Measurements from ENCODE around the gene LTBP4.

LTBP4 gene

DNA sequence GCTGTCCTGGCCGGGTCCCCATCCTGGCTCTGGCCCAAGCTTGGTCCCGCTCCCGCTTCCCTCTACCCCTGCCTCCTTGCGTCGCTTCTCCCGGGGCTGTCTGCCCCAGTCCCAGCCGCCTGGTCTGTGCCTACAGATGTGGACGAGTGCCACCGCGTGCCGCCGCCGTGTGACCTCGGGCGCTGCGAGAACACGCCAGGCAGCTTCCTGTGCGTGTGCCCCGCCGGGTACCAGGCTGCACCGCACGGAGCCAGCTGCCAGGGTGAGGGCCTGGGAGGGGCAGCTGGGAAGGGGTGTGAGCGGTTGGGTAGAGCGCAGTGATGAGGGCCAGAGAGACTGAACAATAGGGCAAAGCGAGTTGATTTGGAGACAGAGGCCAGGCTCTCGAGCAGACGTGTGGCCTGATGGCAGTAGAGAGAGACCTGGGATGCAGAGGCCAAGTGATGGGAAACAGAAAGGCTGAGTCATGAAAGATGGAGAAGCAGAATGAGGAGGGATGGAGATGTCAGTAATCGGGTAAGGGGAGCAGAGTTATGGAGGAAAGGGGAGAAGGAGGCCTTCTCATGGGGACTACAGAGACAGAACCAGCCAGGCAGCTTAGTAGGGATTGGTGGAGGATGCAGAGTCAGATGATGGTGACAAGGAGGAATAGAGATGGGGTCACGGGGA is 9.4 kb downstream of the LTBP4 start:
- Histone ChIP-seq H3K9ac (peak overlapping the region; percentile 50 to 83 (median 72); a peak in 20 of 22 replicates), H3K4me3 (peak overlapping the region; percentile 59 to 76 (median 62)), H3K27me3 (no peaks in the 10 kb centered on the region), H3K4me1 (peaks cover 33 to 82% (median 65%) of the 10 kb centered on the region in 10 experiments), H3K36me3 (peaks cover 0 to 1% (median 0%) of the 10 kb centered on the region in 11 experiments; a peak in 2 of 22 replicates), H3K9me3 (replicated peaks in 1 of 11) (peaks cover 0 to 5% (median 0%) of the 10 kb centered on the region in 11 experiments; a peak in 1 of 22 replicates), H3K4me2 (peak overlapping the region; percentile 89 to 100 (median 99)), H4K20me1 (no peaks in the 10 kb centered on the region; a peak in 1 of 22 replicates), H3K27ac (peak overlapping the region in 10 of 11 experiments; percentile 50 to 83 (median 79); a peak in 20 of 22 replicates)
- no peak for TF ChIP-seq Cebpa-rat (IDR thresholded peaks at IDR 0.05)

DNA sequence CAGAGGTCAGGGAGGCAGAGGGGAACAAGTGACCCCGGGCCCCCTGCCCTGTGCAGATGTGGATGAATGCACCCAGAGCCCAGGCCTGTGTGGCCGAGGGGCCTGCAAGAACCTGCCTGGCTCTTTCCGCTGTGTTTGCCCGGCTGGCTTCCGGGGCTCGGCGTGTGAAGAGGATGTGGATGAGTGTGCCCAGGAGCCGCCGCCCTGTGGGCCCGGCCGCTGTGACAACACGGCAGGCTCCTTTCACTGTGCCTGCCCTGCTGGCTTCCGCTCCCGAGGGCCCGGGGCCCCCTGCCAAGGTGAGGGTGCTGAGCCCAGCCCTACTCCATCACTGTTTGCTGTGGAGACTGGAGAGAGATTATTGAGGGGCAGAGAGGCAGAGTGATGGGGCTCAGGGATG is 9.9 kb downstream of the LTBP4 start:
- no peaks in the 10 kb centered on the region for H3K27me3 ChIP-seq
- H3K4me1 ChIP-seq: peaks cover 34 to 82% (median 61%) of the 10 kb centered on the region in 10 experiments

DNA sequence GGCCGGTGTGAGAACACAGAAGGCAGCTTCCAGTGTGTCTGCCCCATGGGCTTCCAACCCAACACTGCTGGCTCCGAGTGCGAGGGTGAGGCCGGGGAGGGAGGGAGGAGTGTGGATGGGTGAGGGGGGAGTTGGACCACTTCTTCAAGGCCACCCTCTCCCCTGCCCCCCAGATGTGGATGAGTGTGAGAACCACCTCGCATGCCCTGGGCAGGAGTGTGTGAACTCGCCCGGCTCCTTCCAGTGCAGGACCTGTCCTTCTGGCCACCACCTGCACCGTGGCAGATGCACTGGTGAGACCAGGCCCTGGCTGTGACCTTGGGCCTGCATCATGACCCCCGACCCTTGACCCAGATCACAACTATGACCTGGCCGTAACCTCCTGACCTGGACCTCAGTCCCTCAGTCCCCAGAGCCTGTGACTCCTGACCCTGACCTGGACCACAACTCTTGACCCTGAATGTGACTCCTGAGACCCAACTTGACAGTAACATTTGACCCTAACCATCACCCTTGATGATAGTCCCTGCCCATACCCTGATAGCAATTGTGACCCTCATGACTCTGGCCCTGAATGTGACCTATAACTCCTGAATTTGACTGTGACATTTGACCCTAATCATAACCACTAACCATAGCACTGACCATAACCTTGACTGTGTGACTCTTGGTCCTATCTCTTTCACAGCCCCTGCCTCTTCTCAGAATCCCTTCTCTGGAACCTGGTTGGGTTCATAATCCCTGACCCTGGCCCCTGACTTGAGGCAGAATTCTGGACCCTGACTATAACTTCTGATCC is 10.9 kb downstream of the LTBP4 start:
- no peaks in the 10 kb centered on the region for H3K27me3 ChIP-seq
- peak overlapping the region; percentile 89 to 100 (median 99); a peak in 18 of 22 replicates for H3K4me2 ChIP-seq

More for the DNA sequence above, 9.9 kb downstream of the LTBP4 start:
- Histone ChIP-seq H3K4me2 (peak overlapping the region; percentile 89 to 100 (median 99)), H3K9ac (peak overlapping the region in 8 of 11 experiments; percentile 52 to 83 (median 75); a peak in 14 of 22 replicates), H3K27ac (peak overlapping the region in 9 of 11 experiments; percentile 63 to 83 (median 79); a peak in 14 of 22 replicates), H3K4me3 (peak overlapping the region in 3 of 10 experiments; percentile 13 to 62 (median 59); a peak in 1 of 20 replicates), H4K20me1 (peaks cover 0 to 5% (median 0%) of the 10 kb centered on the region in 11 experiments; a peak in 1 of 22 replicates), H3K9me3 (replicated peaks in 1 of 11) (peaks cover 0 to 5% (median 0%) of the 10 kb centered on the region in 11 experiments; a peak in 1 of 22 replicates), H3K36me3 (peaks cover 0 to 7% (median 0%) of the 10 kb centered on the region in 11 experiments; a peak in 3 of 22 replicates)
- no peak for TF ChIP-seq Cebpa-rat (IDR thresholded peaks at IDR 0.05)

DNA sequence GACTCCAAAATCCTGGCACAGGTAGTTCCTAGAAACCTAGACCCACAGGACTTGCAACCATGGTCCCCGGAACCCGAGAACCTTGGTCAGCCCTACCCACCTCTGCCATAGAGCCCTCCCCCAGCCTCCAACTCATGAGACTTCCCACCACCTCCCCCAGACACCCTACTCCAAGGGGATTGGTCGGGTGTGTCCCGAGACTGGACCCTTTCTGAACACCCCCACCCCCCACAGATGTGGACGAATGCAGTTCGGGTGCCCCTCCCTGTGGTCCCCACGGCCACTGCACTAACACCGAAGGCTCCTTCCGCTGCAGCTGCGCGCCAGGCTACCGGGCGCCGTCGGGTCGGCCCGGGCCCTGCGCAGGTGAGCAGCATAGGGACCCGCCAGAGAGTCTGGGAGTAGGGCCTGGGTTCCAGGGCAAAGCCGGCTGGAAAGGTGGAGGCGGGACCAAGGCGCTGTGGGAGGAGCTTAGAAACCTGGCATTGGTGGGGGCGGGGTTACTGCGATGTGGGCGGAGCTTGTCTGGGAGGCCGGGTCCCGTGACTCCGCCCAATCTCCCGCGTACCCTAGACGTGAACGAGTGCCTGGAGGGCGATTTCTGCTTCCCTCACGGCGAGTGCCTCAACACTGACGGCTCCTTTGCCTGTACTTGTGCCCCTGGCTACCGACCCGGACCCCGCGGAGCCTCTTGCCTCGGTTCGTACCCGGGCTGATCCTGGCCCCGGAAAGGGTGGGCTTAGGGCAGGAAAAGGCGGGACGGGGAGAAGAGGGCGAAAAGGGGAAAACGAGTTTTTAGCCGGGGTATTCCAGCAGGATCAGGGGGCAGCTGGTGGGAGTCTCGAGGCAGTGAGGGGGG is 11.9 kb downstream of the LTBP4 start:
- Histone ChIP-seq H3K27me3 (no peaks in the 10 kb centered on the region), H4K20me1 (peaks cover 0 to 6% (median 0%) of the 10 kb centered on the region in 11 experiments; a peak in 2 of 22 replicates), H3K9ac (peak overlapping the region; percentile 74 to 85 (median 81)), H3K4me1 (peaks cover 28 to 73% (median 50%) of the 10 kb centered on the region in 10 experiments), H3K36me3 (peaks cover 0 to 21% (median 11%) of the 10 kb centered on the region in 11 experiments; a peak in 10 of 22 replicates), H3K4me3 (peak overlapping the region; percentile 69 to 91 (median 76)), H3K4me2 (peak overlapping the region; percentile 91 to 100 (median 96)), H3K27ac (peak overlapping the region; percentile 62 to 84 (median 80); a peak in 20 of 22 replicates), H3K9me3 (replicated peaks in 1 of 11) (peaks cover 0 to 5% (median 0%) of the 10 kb centered on the region in 11 experiments; a peak in 1 of 22 replicates)
- TF ChIP-seq Cebpa-rat (IDR thresholded peaks at IDR 0.05): no peak

More for the DNA sequence above, 10.9 kb downstream of the LTBP4 start:
- Histone ChIP-seq H4K20me1 (peaks cover 0 to 6% (median 0%) of the 10 kb centered on the region in 11 experiments; a peak in 1 of 22 replicates), H3K9me3 (replicated peaks in 1 of 11) (peaks cover 0 to 5% (median 0%) of the 10 kb centered on the region in 11 experiments; a peak in 1 of 22 replicates), H3K4me1 (peaks cover 28 to 74% (median 53%) of the 10 kb centered on the region in 10 experiments), H3K9ac (no peak overlapping the region), H3K36me3 (peaks cover 0 to 14% (median 6%) of the 10 kb centered on the region in 11 experiments; a peak in 8 of 22 replicates), H3K27ac (peak overlapping the region in 2 of 11 experiments; percentile 80 to 83; a peak in 2 of 22 replicates), H3K4me3 (no peak overlapping the region)
- TF ChIP-seq Cebpa-rat (IDR thresholded peaks at IDR 0.05): no peak

DNA sequence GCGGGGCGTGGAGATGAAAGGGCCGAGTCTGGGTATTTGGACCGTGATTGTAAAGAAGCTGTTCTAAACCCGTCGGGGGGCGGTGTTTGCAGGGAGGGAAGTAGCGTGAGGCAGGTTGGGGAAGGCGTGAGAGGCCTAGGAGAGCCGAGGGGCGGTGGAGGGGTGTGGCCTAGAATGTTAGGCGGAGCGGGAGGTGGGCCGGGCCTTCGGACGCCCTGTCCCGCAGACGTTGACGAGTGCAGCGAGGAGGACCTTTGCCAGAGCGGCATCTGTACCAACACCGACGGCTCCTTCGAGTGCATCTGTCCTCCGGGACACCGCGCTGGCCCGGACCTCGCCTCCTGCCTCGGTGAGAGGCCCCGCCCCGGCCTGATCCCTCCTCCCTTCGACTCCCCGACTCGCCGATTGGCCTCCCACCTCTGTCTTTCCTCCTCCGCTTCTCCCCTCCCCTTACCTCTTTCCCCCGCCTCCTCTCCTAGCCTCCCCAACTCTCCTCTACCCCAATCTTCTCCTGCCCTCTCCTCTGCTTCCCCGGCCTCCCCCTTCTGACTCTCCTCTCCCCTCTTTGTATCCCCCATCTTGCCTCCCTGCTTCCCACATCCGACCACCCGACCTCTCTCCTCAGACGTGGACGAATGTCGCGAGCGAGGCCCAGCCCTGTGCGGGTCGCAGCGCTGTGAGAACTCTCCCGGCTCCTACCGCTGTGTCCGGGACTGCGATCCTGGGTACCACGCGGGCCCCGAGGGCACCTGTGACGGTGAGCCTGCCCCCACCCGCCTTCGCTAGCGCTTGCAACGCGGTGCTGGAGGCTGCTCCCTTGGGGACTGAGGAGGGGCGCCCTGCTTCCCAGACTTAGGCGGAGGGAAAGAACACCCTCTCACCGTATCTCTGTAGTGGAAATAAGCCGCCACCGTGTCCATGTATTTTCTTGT is 12.8 kb downstream of the LTBP4 start:
- H4K20me1 ChIP-seq: peaks cover 0 to 6% (median 0%) of the 10 kb centered on the region in 11 experiments; a peak in 2 of 22 replicates
- H3K4me1 ChIP-seq: peaks cover 25 to 69% (median 47%) of the 10 kb centered on the region in 10 experiments
- H3K27ac ChIP-seq: peak overlapping the region; percentile 62 to 84 (median 80)
- TF ChIP-seq Cebpa-rat (IDR thresholded peaks at IDR 0.05): no peak
- H3K36me3 ChIP-seq: peaks cover under 1 to 30% (median 19%) of the 10 kb centered on the region in 11 experiments; a peak in 18 of 22 replicates
- H3K27me3 ChIP-seq: no peaks in the 10 kb centered on the region
- H3K4me2 ChIP-seq: peak overlapping the region; percentile 91 to 100 (median 96)
- H3K9ac ChIP-seq: peak overlapping the region; percentile 74 to 85 (median 81)
- peaks cover 0 to 5% (median 0%) of the 10 kb centered on the region in 11 experiments; a peak in 1 of 22 replicates for H3K9me3 ChIP-seq (replicated peaks in 1 of 11)
- peak overlapping the region; percentile 69 to 91 (median 76) for H3K4me3 ChIP-seq

DNA sequence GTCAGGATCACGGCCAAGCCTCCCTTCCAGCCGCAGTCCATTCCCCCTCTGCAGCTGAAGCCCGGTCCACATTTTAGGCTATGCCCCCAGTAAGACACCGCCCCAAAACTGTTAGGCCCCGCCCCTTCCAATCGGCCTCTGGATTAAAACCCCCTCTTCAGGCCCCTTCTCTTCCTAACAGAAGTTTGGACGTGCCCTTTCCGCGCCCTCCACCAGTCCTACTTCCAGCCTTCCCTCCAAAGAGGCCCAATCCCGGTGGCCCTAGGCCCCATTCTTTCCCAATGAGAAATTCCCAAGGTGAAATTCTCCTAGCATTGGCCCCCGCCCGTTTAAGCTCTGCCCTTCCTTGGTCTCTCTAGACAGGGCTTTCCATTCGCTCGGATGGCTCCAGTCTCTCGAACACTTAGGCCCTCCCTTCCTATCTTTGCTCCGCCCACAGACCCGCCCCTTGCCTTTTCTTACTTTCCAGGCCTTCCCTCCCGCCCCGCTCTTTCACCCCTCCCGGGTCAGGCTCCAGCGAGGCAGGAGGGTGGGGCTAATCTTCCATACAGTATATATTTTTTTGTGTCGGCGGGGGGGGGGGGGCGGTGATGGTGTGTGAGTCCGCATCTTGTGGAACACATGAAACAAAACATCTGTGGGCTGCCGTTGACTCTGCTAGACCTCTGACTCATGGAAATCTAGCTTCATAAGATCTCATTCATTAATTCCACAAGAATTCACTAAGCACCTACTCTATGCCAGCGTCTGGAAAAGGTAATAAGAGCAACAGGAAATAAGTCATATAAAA is 13.6 kb downstream of the LTBP4 start:
- H3K36me3 ChIP-seq: peaks cover 9 to 39% (median 28%) of the 10 kb centered on the region in 11 experiments
- H3K27ac ChIP-seq: peak overlapping the region; percentile 62 to 84 (median 80)

More for the DNA sequence above, 13.6 kb downstream of the LTBP4 start:
- H3K9me3 ChIP-seq (replicated peaks in 1 of 11): peaks cover 0 to 5% (median 0%) of the 10 kb centered on the region in 11 experiments; a peak in 1 of 22 replicates
- H3K4me2 ChIP-seq: peak overlapping the region; percentile 91 to 100 (median 96)
- H3K4me3 ChIP-seq: peak overlapping the region; percentile 69 to 91 (median 76)
- H4K20me1 ChIP-seq: peaks cover 0 to 6% (median 0%) of the 10 kb centered on the region in 11 experiments; a peak in 2 of 22 replicates
- peaks cover 18 to 63% (median 40%) of the 10 kb centered on the region in 10 experiments for H3K4me1 ChIP-seq
- TF ChIP-seq Cebpa-rat (IDR thresholded peaks at IDR 0.05): no peak
- H3K9ac ChIP-seq: peak overlapping the region; percentile 74 to 85 (median 81)
- no peaks in the 10 kb centered on the region for H3K27me3 ChIP-seq

All from BLaER1 treated with 17β-estradiol and CSF1 and Interleukin-3, amounts not matched to agents 10 nM and 100 nM (cell line).